Fibroblast of lung (primary cell): Measurements from ENCODE around the gene LGR6. TPM values are rescaled to one million over a fixed set of nuclear protein-coding genes. Genes with fewer than 3 reads are reported as not detected.

Experiments
- DNase-seq, 2 donors: peaks; one replicate each; pipeline versions ENCODE4 v3.0.0 to v3.0.0-alpha.2; 2010; ENCODE audit warnings: low read depth in 2 of 2
- H2AFZ ChIP-seq: 2 replicates; pipeline ENCODE4 v1.5.1; 2012; ENCODE audit warnings: low read length, control low read depth, inconsistent platforms
- H3K27ac ChIP-seq: 2 replicates; pipeline ENCODE4 v1.5.1; 2011; ENCODE audit warnings: low read length, control low read depth; ENCODE audit not compliant: insufficient read depth
- H3K27me3 ChIP-seq: 2 replicates; pipeline ENCODE4 v1.5.1; 2011; ENCODE audit warnings: mild to moderate bottlenecking, low read length; ENCODE audit not compliant: control insufficient read depth, insufficient read depth
- H3K36me3 ChIP-seq: 2 replicates; pipeline ENCODE4 v1.5.1; 2011; ENCODE audit warnings: low read length; ENCODE audit not compliant: control insufficient read depth, insufficient read depth
- H3K4me1 ChIP-seq: 2 replicates; pipeline ENCODE4 v1.5.1; 2011; ENCODE audit warnings: low read length; ENCODE audit not compliant: control insufficient read depth, insufficient read depth; ENCODE audit errors: extremely low read depth
- H3K4me2 ChIP-seq: 2 replicates; pipeline ENCODE4 v1.5.1; 2011; ENCODE audit warnings: low read length, control low read depth; ENCODE audit not compliant: insufficient read depth; ENCODE audit errors: extremely low read depth
- H3K4me3 ChIP-seq, 4 experiments: fragments of 200-600 bp in 1 of 4; sonication (generic) in 1 of 4; replicated peaks in 1 of 4; 2 replicates each; pipeline ENCODE4 v1.5.1; 2011 to 2016; ENCODE audit warnings: low read length in 4 of 4, low read depth in 3 of 4, mild to moderate bottlenecking in 3 of 4, control low read depth in 2 of 4, inconsistent platforms in 1 of 4, mixed read lengths in 1 of 4; ENCODE audit not compliant: insufficient read depth in 1 of 4; ENCODE audit errors: control extremely low read depth in 1 of 4
- H3K79me2 ChIP-seq: 2 replicates; pipeline ENCODE4 v1.5.1; 2012; ENCODE audit warnings: mild to moderate bottlenecking, low read length, inconsistent platforms; ENCODE audit not compliant: control insufficient read depth, insufficient read depth
- H3K9ac ChIP-seq: 2 replicates; pipeline ENCODE4 v1.5.1; 2011; ENCODE audit warnings: mild to moderate bottlenecking, low read length, control low read depth; ENCODE audit not compliant: insufficient read depth
- H3K9me3 ChIP-seq: 2 replicates; pipeline ENCODE4 v1.5.1; 2012; ENCODE audit warnings: low read depth, low read length; ENCODE audit not compliant: control insufficient read depth, insufficient read depth
- H4K20me1 ChIP-seq: 2 replicates; pipeline ENCODE4 v1.5.1; 2011; ENCODE audit warnings: low read length; ENCODE audit not compliant: control insufficient read depth, insufficient read depth; ENCODE audit errors: extremely low read depth
- EZH2 ChIP-seq: IDR thresholded peaks from 2 replicates; pipeline ENCODE4 v1.5.1; 2012; ENCODE audit warnings: low read length, control low read depth, mild to moderate bottlenecking; ENCODE audit errors: missing control alignments
- polyA plus RNA-seq, 2 donors: library from polyadenylated mRNA; depleted of rRNA in 1 of 2; stranded (reverse) in 1 of 2; unstranded in 1 of 2; fragments of >200 nt; gene quantifications; 2 replicates each; pipeline ENCODE4 v1.2.1, GENCODE V29; 2011 to 2012; ENCODE audit warnings: missing spikeins in 1 of 2
- total RNA-seq: library from RNA; depleted of rRNA; stranded (reverse); fragments of >200 nt; gene quantifications from 2 replicates; pipeline ENCODE4 v1.2.1, GENCODE V29; 2014
- TF ChIP-seq, protein P1 (sequence below), 2 donors: IDR thresholded peaks in 1 of 2; conservative IDR thresholded peaks in 1 of 2; 1 replicate in 1 of 2; 2 replicates in 1 of 2; pipeline ENCODE4 v1.5.1; 2011 to 2012; ENCODE audit warnings: low read length in 2 of 2, control low read depth in 1 of 2, inconsistent platforms in 1 of 2, low read depth in 1 of 2, mild to moderate bottlenecking in 1 of 2

The LGR6 gene
- total and polyA plus RNA-seq, 2 donors (not counting 1 experiment from before 2014, with no cell fraction given) = 0.02 TPM; not detected in 1

DNA sequence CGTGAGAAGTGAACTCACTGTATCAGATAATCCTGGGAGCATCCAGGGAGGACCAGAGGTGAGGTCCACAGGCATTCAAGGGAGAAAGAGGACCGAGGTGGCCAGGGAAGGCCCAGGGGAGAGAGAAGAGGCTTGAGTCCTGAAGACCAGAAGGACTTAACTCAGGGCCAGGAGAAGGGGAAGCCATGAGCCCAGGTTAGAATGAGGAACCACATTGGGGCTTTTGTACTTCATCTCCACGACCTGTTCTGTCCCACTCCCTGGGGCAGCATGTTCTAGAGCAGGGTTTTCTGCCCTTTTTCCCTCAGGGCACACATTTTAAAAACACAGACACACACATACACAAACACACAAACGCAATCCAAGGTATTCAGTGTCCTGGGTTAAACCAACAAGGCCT lies 8.4 kb downstream of the LGR6 start:
- no peak overlapping the region for H3K9ac ChIP-seq
- no peaks in the 10 kb centered on the region for H3K9me3 ChIP-seq
- TF ChIP-seq, protein P1, sequence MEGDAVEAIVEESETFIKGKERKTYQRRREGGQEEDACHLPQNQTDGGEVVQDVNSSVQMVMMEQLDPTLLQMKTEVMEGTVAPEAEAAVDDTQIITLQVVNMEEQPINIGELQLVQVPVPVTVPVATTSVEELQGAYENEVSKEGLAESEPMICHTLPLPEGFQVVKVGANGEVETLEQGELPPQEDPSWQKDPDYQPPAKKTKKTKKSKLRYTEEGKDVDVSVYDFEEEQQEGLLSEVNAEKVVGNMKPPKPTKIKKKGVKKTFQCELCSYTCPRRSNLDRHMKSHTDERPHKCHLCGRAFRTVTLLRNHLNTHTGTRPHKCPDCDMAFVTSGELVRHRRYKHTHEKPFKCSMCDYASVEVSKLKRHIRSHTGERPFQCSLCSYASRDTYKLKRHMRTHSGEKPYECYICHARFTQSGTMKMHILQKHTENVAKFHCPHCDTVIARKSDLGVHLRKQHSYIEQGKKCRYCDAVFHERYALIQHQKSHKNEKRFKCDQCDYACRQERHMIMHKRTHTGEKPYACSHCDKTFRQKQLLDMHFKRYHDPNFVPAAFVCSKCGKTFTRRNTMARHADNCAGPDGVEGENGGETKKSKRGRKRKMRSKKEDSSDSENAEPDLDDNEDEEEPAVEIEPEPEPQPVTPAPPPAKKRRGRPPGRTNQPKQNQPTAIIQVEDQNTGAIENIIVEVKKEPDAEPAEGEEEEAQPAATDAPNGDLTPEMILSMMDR (conservative IDR thresholded peaks at IDR 0.05 in 1 of 2, IDR thresholded peaks at IDR 0.05 in 1 of 2; ENCODE audit: low read depth in 1 of 2, low read length in 2 of 2) = no peak
- TF ChIP-seq EZH2 = no peak
- DNase-seq = no peak
- H4K20me1 ChIP-seq = no peaks in the 10 kb centered on the region
- no peaks in the 10 kb centered on the region for H3K36me3 ChIP-seq
- H2AFZ ChIP-seq = no peak overlapping the region
- H3K27ac ChIP-seq = no peak overlapping the region
- H3K4me3 ChIP-seq = no peak overlapping the region
- no peaks in the 10 kb centered on the region for H3K4me1 ChIP-seq
- peaks cover 4% of the 10 kb centered on the region for H3K27me3 ChIP-seq
- no peaks in the 10 kb centered on the region for H3K79me2 ChIP-seq
- H3K4me2 ChIP-seq = no peak overlapping the region

DNA sequence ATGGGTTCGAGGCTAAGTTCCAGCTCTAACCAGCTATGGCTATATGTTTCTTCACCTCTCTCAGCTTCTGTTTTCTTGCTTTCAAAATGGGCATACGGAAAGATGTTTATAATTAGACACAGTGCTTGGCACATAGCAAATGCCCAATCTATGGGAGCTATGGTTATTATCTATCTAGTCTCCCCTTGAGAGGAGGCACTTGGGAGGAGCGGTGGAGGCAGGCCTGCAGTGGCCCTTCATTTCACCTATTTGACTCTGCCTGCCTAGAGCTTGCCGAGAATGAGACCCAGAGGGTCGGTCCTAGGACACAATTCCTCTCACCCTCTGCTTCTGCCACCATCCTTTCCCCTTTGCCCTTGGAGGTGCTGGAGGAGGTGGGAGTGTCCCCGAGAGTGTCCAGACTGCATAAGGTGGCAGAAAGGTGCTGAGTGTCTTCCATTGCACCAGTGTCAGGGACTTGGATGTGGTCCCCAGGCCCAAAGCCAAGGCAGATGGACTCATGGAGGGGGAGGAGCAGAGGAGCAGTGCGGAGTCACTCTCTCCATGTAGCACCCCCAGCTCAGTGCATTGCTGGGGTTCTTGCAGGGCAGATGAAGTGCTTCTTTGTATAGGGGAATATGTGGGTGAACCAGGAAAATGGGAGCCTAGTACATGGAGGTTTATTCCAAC lies 9.0 kb downstream of the LGR6 start:
- H3K9ac ChIP-seq = no peak overlapping the region
- no peak overlapping the region for H2AFZ ChIP-seq
- no peaks in the 10 kb centered on the region for H3K4me1 ChIP-seq
- peaks cover 2% of the 10 kb centered on the region for H3K27me3 ChIP-seq
- no peaks in the 10 kb centered on the region for H3K9me3 ChIP-seq
- no peaks in the 10 kb centered on the region for H3K79me2 ChIP-seq
- TF ChIP-seq, protein P1 (conservative IDR thresholded peaks at IDR 0.05 in 1 of 2, IDR thresholded peaks at IDR 0.05 in 1 of 2; ENCODE audit: low read depth in 1 of 2, low read length in 2 of 2) = no peak
- no peak for TF ChIP-seq EZH2
- H3K27ac ChIP-seq = no peak overlapping the region
- no peak overlapping the region for H3K4me2 ChIP-seq
- no peak for DNase-seq
- H3K4me3 ChIP-seq = no peak overlapping the region
- no peaks in the 10 kb centered on the region for H3K36me3 ChIP-seq
- H4K20me1 ChIP-seq = no peaks in the 10 kb centered on the region

DNA sequence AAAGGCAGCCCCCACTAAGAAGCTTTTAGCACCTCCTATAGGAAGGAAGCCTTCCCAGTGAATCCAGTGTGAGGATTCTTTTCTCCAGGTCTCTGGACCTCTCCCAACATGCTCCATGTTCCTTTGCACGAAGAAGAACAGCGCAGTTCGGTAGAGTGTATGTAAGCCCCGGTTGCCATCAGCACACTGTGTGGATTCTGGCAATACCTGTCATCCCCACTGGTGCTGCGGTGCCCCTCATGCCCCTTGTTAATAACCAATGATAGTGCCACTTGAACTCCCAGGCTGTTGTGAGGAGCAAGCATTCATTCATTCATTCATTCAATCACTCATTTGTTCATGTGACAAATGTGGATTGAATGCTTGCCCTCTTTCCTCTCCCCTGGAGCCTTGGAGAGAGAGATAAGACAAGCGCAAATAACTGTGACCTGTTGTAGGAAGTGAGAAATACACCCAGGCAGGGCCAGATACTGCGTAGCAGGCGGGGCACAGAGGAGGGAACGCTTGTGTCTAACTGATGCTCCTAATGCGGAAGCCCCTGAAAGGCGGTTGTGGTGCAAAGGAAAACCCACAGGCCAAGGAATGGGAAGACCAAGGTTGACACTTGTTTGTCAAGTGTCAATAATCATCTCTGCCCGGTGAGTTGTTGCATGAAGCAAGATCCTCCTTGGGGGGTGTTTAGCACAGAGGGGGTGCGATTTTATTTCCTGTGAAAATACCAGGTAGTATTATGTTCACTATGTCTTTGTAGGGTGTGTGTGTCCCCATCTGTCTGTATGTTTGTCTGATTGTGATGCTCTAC lies 9.8 kb downstream of the LGR6 start:
- Histone ChIP-seq H3K27me3 (peaks cover 2% of the 10 kb centered on the region), H3K9ac (no peak overlapping the region), H4K20me1 (no peaks in the 10 kb centered on the region), H2AFZ (no peak overlapping the region), H3K9me3 (no peaks in the 10 kb centered on the region), H3K4me2 (no peak overlapping the region), H3K27ac (no peak overlapping the region), H3K4me3 (no peak overlapping the region), H3K79me2 (no peaks in the 10 kb centered on the region), H3K4me1 (no peaks in the 10 kb centered on the region), H3K36me3 (no peaks in the 10 kb centered on the region)
- no peak for TF ChIP-seq EZH2
- TF ChIP-seq, protein P1 (conservative IDR thresholded peaks at IDR 0.05 in 1 of 2, IDR thresholded peaks at IDR 0.05 in 1 of 2; ENCODE audit: low read depth in 1 of 2, low read length in 2 of 2) = no peak
- DNase-seq = no peak
